ENCODE results near the gene DYDC2. TPM values are rescaled to one million over a fixed set of nuclear protein-coding genes. Genes with fewer than 3 reads are reported as not detected.

Gene DYDC2
- polyA plus RNA-seq, 1 donor (not counting 4 experiments of a cell fraction or from before 2014, with no cell fraction given), result not detected

DNA sequence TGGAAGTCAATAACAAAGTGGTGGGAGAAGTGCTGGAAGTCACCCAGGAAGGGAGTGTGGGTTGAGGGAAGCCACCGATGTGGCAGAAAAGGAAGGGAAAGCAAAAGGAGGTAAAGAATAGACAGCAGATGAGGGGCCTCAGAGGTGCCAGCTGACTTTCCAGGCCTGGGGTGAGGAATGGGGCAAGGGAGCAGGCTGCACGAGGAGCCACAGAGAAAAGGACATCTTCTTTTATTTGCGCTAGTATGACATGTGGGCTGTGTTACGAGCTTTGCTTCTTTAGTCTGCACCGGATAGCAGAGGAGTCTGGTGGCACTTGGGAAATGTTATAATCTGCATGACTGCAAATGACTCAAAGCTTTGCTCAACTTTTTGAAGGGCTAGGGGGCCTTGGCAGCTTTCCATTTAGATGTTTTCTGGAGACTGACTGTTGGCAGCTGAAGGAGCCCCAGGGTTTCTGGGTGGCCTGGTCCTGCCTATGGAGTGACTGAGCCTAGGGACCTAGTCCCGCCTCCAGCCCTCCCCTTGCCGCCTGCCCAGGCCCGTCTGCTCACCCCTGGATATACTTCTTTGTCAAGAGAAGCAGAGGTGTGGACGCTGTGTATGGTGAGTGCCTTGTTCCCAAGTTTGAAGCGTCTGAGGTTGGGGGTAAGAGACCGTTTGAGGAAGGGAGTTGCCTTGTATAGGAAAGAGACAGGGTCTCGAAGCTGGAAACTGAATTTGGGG is 56.9 kb downstream of the DYDC2 start:
- peaks cover 8% of the 10 kb centered on the region for H3K79me2 ChIP-seq (ENCODE audit: control insufficient read depth, insufficient read depth, low read length)
- FAIRE-seq (peak; percentile 79), DNase-seq (ENCODE audit: low read depth, low spot score) (peak; percentile 50)
- TF ChIP-seq EZH2 (IDR thresholded peaks at IDR 0.05; ENCODE audit: low read length), result no peak
- TF ChIP-seq, protein P1, sequence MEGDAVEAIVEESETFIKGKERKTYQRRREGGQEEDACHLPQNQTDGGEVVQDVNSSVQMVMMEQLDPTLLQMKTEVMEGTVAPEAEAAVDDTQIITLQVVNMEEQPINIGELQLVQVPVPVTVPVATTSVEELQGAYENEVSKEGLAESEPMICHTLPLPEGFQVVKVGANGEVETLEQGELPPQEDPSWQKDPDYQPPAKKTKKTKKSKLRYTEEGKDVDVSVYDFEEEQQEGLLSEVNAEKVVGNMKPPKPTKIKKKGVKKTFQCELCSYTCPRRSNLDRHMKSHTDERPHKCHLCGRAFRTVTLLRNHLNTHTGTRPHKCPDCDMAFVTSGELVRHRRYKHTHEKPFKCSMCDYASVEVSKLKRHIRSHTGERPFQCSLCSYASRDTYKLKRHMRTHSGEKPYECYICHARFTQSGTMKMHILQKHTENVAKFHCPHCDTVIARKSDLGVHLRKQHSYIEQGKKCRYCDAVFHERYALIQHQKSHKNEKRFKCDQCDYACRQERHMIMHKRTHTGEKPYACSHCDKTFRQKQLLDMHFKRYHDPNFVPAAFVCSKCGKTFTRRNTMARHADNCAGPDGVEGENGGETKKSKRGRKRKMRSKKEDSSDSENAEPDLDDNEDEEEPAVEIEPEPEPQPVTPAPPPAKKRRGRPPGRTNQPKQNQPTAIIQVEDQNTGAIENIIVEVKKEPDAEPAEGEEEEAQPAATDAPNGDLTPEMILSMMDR (optimal IDR thresholded peaks at IDR 0.05 in 1 of 3, IDR thresholded peaks at IDR 0.05 in 1 of 3, conservative IDR thresholded peaks at IDR 0.05 in 1 of 3; ENCODE audit: extremely low read depth in 1 of 3, insufficient read depth in 2 of 3, low read length in 3 of 3), result no peak
- peaks cover 3% of the 10 kb centered on the region for H3K9me1 ChIP-seq (ENCODE audit: control insufficient read depth, extremely low read depth, insufficient read depth, low read length)
- peaks cover 0 to 3% of the 10 kb centered on the region in 2 experiments for H3K36me3 ChIP-seq (ENCODE audit: control insufficient read depth in 2 of 2, extremely low read depth in 1 of 2, insufficient read depth in 2 of 2, low read length in 2 of 2)
- H3K27me3 ChIP-seq (ENCODE audit: control insufficient read depth, extremely low read depth, insufficient read depth, low read length), result no peaks in the 10 kb centered on the region
- H3K9me3 ChIP-seq (ENCODE audit: control insufficient read depth, low read depth, low read length), result no peaks in the 10 kb centered on the region
- H3K9ac ChIP-seq (ENCODE audit: control insufficient read depth, extremely low read depth, insufficient read depth, low read length), result peak overlapping the region; percentile 46
- H2AFZ ChIP-seq (ENCODE audit: control insufficient read depth, low read length), result peak overlapping the region; percentile 41
- H4K20me1 ChIP-seq (ENCODE audit: control insufficient read depth, extremely low read depth, insufficient read depth, low read length), result no peaks in the 10 kb centered on the region
- dilution Hi-C loops (cut with MboI; ENCODE audit: extremely low pct_ligation_motif_present, low sequenced_read_pairs), result no loop called here
- peak overlapping the region; percentile 32 for H3K27ac ChIP-seq (ENCODE audit: control insufficient read depth, insufficient read depth, low read length)
- peaks cover 76% of the 10 kb centered on the region for H3K4me1 ChIP-seq (ENCODE audit: control insufficient read depth, extremely low read depth, insufficient read depth, low read length)
- peak overlapping the region; percentile 85 for H3K4me2 ChIP-seq (ENCODE audit: control insufficient read depth, extremely low read depth, insufficient read depth, low read depth, low read length)
- H3K4me3 ChIP-seq (ENCODE audit: control insufficient read depth in 2 of 3, extremely low read depth in 1 of 3, insufficient read depth in 2 of 3, low read depth in 1 of 3, low read length in 3 of 3), result peak overlapping the region; percentile 32 to 64 (median 39)

DNA sequence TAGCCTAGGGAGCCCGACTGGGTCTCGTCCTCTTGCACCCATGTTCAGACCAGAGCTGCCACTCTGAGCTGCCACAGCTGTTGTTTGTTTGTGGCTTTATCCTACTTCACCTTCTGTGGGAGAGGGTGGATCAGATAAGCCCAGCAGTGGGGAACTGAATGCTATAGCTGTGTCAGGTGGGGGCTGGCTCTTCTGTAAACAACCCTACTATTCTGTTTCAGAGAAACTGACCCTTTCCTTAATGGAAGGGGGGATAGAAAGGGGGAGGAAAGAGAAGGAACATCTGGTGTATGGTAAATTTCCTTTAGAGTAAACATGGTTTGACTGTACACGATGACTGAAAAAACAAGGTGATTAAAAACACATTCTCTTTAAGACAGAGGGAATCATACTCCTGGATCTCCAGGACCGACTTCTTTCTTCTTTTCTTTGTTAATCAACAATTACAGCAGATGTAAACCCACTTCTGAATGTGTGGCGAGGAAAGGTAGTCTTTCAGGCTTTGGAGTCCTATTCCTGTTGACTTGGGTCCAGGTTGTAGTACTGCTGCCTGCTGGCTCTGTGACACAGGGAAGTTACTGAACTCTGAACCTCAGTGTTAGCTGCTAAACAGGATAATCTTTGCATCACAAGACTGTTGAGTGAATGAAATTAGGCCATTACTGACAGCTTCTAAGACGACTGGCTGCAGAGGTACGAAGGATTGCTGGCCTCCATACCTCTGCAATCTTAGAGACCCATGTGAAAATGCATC is 57.7 kb downstream of the DYDC2 start:
- dilution Hi-C loops (cut with MboI; ENCODE audit: extremely low pct_ligation_motif_present, low sequenced_read_pairs), result no loop called here
- Histone ChIP-seq H3K4me2 (ENCODE audit: control insufficient read depth, extremely low read depth, insufficient read depth, low read depth, low read length) (peak overlapping the region; percentile 85), H3K4me3 (ENCODE audit: control insufficient read depth in 2 of 3, extremely low read depth in 1 of 3, insufficient read depth in 2 of 3, low read depth in 1 of 3, low read length in 3 of 3) (peak overlapping the region; percentile 32 to 64 (median 48)), H3K27me3 (ENCODE audit: control insufficient read depth, extremely low read depth, insufficient read depth, low read length) (no peaks in the 10 kb centered on the region), H4K20me1 (ENCODE audit: control insufficient read depth, extremely low read depth, insufficient read depth, low read length) (no peaks in the 10 kb centered on the region), H3K36me3 (ENCODE audit: control insufficient read depth in 2 of 2, extremely low read depth in 1 of 2, insufficient read depth in 2 of 2, low read length in 2 of 2) (peaks cover 0 to 3% of the 10 kb centered on the region in 2 experiments), H3K79me2 (ENCODE audit: control insufficient read depth, insufficient read depth, low read length) (peaks cover 8% of the 10 kb centered on the region), H3K27ac (ENCODE audit: control insufficient read depth, insufficient read depth, low read length) (peak overlapping the region; percentile 32), H3K4me1 (ENCODE audit: control insufficient read depth, extremely low read depth, insufficient read depth, low read length) (peaks cover 70% of the 10 kb centered on the region), H2AFZ (ENCODE audit: control insufficient read depth, low read length) (peak overlapping the region; percentile 41), H3K9me3 (ENCODE audit: control insufficient read depth, low read depth, low read length) (no peaks in the 10 kb centered on the region), H3K9ac (ENCODE audit: control insufficient read depth, extremely low read depth, insufficient read depth, low read length) (peak overlapping the region; percentile 46), H3K9me1 (ENCODE audit: control insufficient read depth, extremely low read depth, insufficient read depth, low read length) (peaks cover 3% of the 10 kb centered on the region)
- TF ChIP-seq, protein P1 (optimal IDR thresholded peaks at IDR 0.05 in 1 of 3, IDR thresholded peaks at IDR 0.05 in 1 of 3, conservative IDR thresholded peaks at IDR 0.05 in 1 of 3; ENCODE audit: extremely low read depth in 1 of 3, insufficient read depth in 2 of 3, low read length in 3 of 3), result no peak
- no peak for TF ChIP-seq EZH2 (IDR thresholded peaks at IDR 0.05; ENCODE audit: low read length)
- DNase-seq (ENCODE audit: low read depth, low spot score) (no peak), FAIRE-seq (no peak)

Measured in keratinocyte (primary cell).